HepG2 (cell line): ENCODE results near the gene SCAPER. TPM values are rescaled to one million over a fixed set of nuclear protein-coding genes. Genes with fewer than 3 reads are reported as not detected.

Experiments used
- ATAC-seq: fragments of 200-7000 bp; cut with Tn5 transposase; 3 replicates; pipeline ENCODE4 v1.9.1; 2020; ENCODE audit warnings: mild to moderate bottlenecking, moderate library complexity
- BruUV-seq: library from RNA; stranded (reverse); fragments of 400-500 nt; replicated peaks from 2 replicates; lab custom pipeline; 2021; lab: Mats Ljungman, UMichigan
- CTCF ChIA-PET: fragments of 300-600 bp; formaldehyde crosslinking; extraction: SDS; loops from one replicate; lab custom pipeline; 2021; ENCODE audit warnings: low total read pairs, inconsistent platforms, low intra/inter-chr PET ratio; lab: Yijun Ruan, JAX
- POLR2A ChIA-PET: fragments of 350-600 bp; sonication (Branson Sonifier 250); formaldehyde crosslinking; loops from one replicate; lab custom pipeline; 2020; ENCODE audit warnings: antibody characterized with exemption, inconsistent platforms; lab: Yijun Ruan, JAX
- DNase-seq: peaks from one replicate; pipeline ENCODE4 v3.0.0-alpha.2; 2015; ENCODE audit warnings: low spot score
- FAIRE-seq: peaks from 3 replicates; lab custom pipeline; 2011; peaks lifted over from hg19 to GRCh38; lab: Jason Lieb, UNC
- H2AFZ ChIP-seq: one replicate; pipeline ENCODE4 v1.6.1; 2011; ENCODE audit warnings: low read length, inconsistent platforms
- H3K27ac ChIP-seq: fragments of 300-600 bp; 3 replicates; pipeline ENCODE4 v1.8.0; 2011; ENCODE audit warnings: mixed run types, mild to moderate bottlenecking, mixed read lengths, low read length, inconsistent platforms; ENCODE audit not compliant: insufficient read depth; ENCODE audit errors: extremely low read length
- H3K27me3 ChIP-seq, 2 experiments: fragments of 200-600 bp in 1 of 2; 2 replicates in 1 of 2; 3 replicates in 1 of 2; pipeline versions ENCODE4 v1.6.0 to v1.8.0; 2011; ENCODE audit warnings: low read length in 2 of 2, mild to moderate bottlenecking in 2 of 2, moderate library complexity in 2 of 2, inconsistent platforms in 1 of 2; ENCODE audit not compliant: insufficient read depth in 2 of 2, control insufficient read depth in 1 of 2
- H3K36me3 ChIP-seq, 2 experiments: fragments of 200-600 bp in 1 of 2; replicated peaks in 1 of 2; 2 replicates in 1 of 2; 3 replicates in 1 of 2; pipeline versions ENCODE4 v1.5.1 to v1.8.0; 2011; ENCODE audit warnings: low read length in 2 of 2, inconsistent platforms in 1 of 2; ENCODE audit not compliant: insufficient read depth in 2 of 2, control insufficient read depth in 1 of 2
- H3K4me1 ChIP-seq: 2 replicates; pipeline ENCODE4 v1.5.1; 2012; ENCODE audit warnings: low read length, inconsistent platforms; ENCODE audit not compliant: insufficient read depth
- H3K4me2 ChIP-seq: 2 replicates; pipeline ENCODE4 v1.6.0; 2011; ENCODE audit warnings: low read depth, low read length, inconsistent platforms
- H3K4me3 ChIP-seq, 3 experiments: fragments of 200-600 bp in 1 of 3; sonication (generic), shearing (Covaris generic) in 1 of 3; replicated peaks in 1 of 3; 2 replicates each; pipeline ENCODE4 v1.5.1; 2011 to 2016; ENCODE audit warnings: low read length in 3 of 3, inconsistent platforms in 2 of 3, low read depth in 2 of 3, mild to moderate bottlenecking in 2 of 3, control low read depth in 1 of 3, mixed read lengths in 1 of 3; ENCODE audit not compliant: insufficient read depth in 1 of 3
- H3K79me2 ChIP-seq: one replicate; pipeline ENCODE4 v1.6.1; 2011; ENCODE audit warnings: low read length, inconsistent platforms; ENCODE audit not compliant: insufficient read depth
- H3K9ac ChIP-seq: 2 replicates; pipeline ENCODE4 v1.6.0; 2011; ENCODE audit warnings: mild to moderate bottlenecking, low read depth, low read length, inconsistent platforms; ENCODE audit not compliant: insufficient read depth
- H3K9me3 ChIP-seq: 2 replicates; pipeline ENCODE4 v1.5.1; 2012; ENCODE audit warnings: mild to moderate bottlenecking, low read length
- H4K20me1 ChIP-seq: 2 replicates; pipeline ENCODE4 v1.6.0; 2011; ENCODE audit warnings: inconsistent platforms, mild to moderate bottlenecking, low read length, moderate library complexity; ENCODE audit not compliant: insufficient read depth
- FOXM1 ChIP-seq: sonication (generic); formaldehyde crosslinking; IDR thresholded peaks from 2 replicates; pipeline ENCODE4 v1.5.0; 2020; ENCODE audit warnings: missing genetic modification reagents
- SIN3A ChIP-seq: IDR thresholded peaks from 2 replicates; pipeline ENCODE4 v1.6.1; 2011; ENCODE audit warnings: low read depth, mild to moderate bottlenecking, control low read depth, low read length, borderline replicate concordance
- SMARCC2 ChIP-seq: fragments of 450-650 bp; IDR thresholded peaks from 2 replicates; pipeline ENCODE4 v1.6.1; 2017; ENCODE audit warnings: antibody characterized with exemption, mild to moderate bottlenecking
- SMYD3 ChIP-seq: sonication (generic); formaldehyde crosslinking; IDR thresholded peaks from 2 replicates; pipeline ENCODE4 v1.8.1; 2023; ENCODE audit warnings: mild to moderate bottlenecking, missing genetic modification reagents
- ZNF337 ChIP-seq: sonication (generic); formaldehyde crosslinking; IDR thresholded peaks from 2 replicates; pipeline ENCODE4 v1.5.1; 2020; ENCODE audit warnings: missing genetic modification reagents, low read depth, mild to moderate bottlenecking, borderline replicate concordance
- ZNF547 ChIP-seq: sonication (generic); formaldehyde crosslinking; IDR thresholded peaks from 2 replicates; pipeline ENCODE4 v1.5.1; 2020; ENCODE audit warnings: mild to moderate bottlenecking, missing genetic modification reagents
- ZNF567 ChIP-seq: sonication (generic); formaldehyde crosslinking; IDR thresholded peaks from 2 replicates; pipeline ENCODE4 v1.8.1; 2023; ENCODE audit warnings: mild to moderate bottlenecking, missing genetic modification reagents, borderline replicate concordance
- ZNF749 ChIP-seq: sonication (generic); formaldehyde crosslinking; IDR thresholded peaks from 2 replicates; pipeline ENCODE4 v1.8.0; 2022; ENCODE audit warnings: mild to moderate bottlenecking, missing genetic modification reagents, moderate library complexity, borderline replicate concordance
- in situ Hi-C: cut with HindIII; loops from 2 replicates; pipeline ENCODE4 v1.10.0; 2017; ENCODE audit warnings: low pct_unique_long_range_greater_than_20kb; ENCODE audit not compliant: extremely low pct_ligation_motif_present
- intact Hi-C: fragments of 100-400 bp; cut with micrococcal nuclease; formaldehyde crosslinking; loops from one replicate; pipeline ENCODE4 v1.10.0; 2022; ENCODE audit not compliant: unreplicated experiment
- polyA plus RNA-seq, 8 experiments: library from polyadenylated mRNA; depleted of rRNA in 3 of 8; stranded (reverse) in 7 of 8; unstranded in 1 of 8; fragments of >200 nt; fragmentation: Illumina TruSeq in 4 of 8; extraction: Trizol in 4 of 8; gene quantifications; 2 replicates each; pipeline versions ENCODE4 v1.2.1 to v1.2.3, GENCODE V29; 2011 to 2016; ENCODE audit warnings: low read depth in 4 of 8, missing spikeins in 1 of 8, mixed read lengths in 1 of 8; ENCODE audit not compliant: insufficient read depth in 1 of 8
- total RNA-seq, 5 experiments: library from RNA; depleted of rRNA; stranded (reverse); fragments of >200 nt; fragmentation: Illumina TruSeq; extraction: Trizol; gene quantifications; 2 replicates each; pipeline ENCODE4 v1.2.3, GENCODE V29; 2016; ENCODE audit warnings: low read depth in 1 of 5
- TF ChIP-seq, protein P1 (sequence below): sonication (generic); formaldehyde crosslinking; conservative IDR thresholded peaks from 2 replicates; pipeline ENCODE4 v1.8.0; 2022; ENCODE audit warnings: low read depth, missing genetic modification reagents
- TF ChIP-seq, protein P2 (sequence below): sonication (generic); formaldehyde crosslinking; IDR thresholded peaks from 2 replicates; pipeline ENCODE4 v1.5.0; 2020; ENCODE audit warnings: missing genetic modification reagents
- TF ChIP-seq, protein P3 (sequence below): sonication (generic); formaldehyde crosslinking; IDR thresholded peaks from 2 replicates; pipeline ENCODE4 v1.5.0; 2020; ENCODE audit warnings: missing genetic modification reagents
- TF ChIP-seq, protein P4 (sequence below): sonication (generic); formaldehyde crosslinking; IDR thresholded peaks from 2 replicates; pipeline ENCODE4 v1.9.0; 2021; ENCODE audit warnings: missing genetic modification reagents, borderline replicate concordance
- TF ChIP-seq, protein P5 (sequence below): IDR thresholded peaks from 2 replicates; pipeline ENCODE4 v1.6.1; 2012; ENCODE audit warnings: low read depth, low read length, improper control_type of control experiment

Gene SCAPER
- total and polyA plus RNA-seq, 2 of the 13 experiments (the other 11 are each of a cell fraction or from before 2014, with no cell fraction given): 4.3 to 10.5 TPM

DNA sequence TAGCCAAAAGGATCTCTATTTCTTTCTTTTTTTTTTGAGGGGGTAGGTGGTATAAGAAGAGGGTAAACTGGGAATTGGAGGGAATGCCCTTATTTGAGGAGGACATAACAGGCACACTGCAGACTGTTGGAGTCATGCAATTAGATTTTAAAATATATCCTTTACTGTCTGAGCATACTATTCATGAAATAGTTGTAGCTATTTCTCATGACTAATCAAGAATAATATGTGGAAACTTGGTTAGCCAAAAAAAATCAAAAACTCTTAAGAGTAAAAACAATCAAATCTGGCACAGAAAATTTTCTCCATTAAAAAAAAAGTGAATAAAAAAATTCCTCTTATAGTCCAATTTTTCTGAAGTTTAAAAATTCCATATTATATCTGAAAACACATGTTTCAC lies 174.9 kb downstream of the SCAPER start:
- ATAC-seq: no peak
- ChIA-PET POLR2A (no interaction called here), CTCF (no interaction called here)
- Histone ChIP-seq H3K4me3 (no peak overlapping the region), H3K9me3 (no peaks in the 10 kb centered on the region), H3K36me3 (no peaks in the 10 kb centered on the region; a peak in 1 of 5 replicates), H3K27ac (no peak overlapping the region), H3K4me2 (no peak overlapping the region), H3K4me1 (no peaks in the 10 kb centered on the region), H3K9ac (no peak overlapping the region), H2AFZ (no peak overlapping the region), H3K79me2 (no peaks in the 10 kb centered on the region), H3K27me3 (no peaks in the 10 kb centered on the region), H4K20me1 (no peaks in the 10 kb centered on the region)
- DNase-seq: no peak
- no TSS peak for BruUV-seq
- intact Hi-C loops (no loop called here), in situ Hi-C loops (no loop called here)
- FAIRE-seq: no peak
- TF ChIP-seq, protein P1, sequence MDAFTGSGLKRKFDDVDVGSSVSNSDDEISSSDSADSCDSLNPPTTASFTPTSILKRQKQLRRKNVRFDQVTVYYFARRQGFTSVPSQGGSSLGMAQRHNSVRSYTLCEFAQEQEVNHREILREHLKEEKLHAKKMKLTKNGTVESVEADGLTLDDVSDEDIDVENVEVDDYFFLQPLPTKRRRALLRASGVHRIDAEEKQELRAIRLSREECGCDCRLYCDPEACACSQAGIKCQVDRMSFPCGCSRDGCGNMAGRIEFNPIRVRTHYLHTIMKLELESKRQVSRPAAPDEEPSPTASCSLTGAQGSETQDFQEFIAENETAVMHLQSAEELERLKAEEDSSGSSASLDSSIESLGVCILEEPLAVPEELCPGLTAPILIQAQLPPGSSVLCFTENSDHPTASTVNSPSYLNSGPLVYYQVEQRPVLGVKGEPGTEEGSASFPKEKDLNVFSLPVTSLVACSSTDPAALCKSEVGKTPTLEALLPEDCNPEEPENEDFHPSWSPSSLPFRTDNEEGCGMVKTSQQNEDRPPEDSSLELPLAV (CRISPR knock-in tag): no peak
- TF ChIP-seq SMARCC2: no peak
- TF ChIP-seq, protein P2, sequence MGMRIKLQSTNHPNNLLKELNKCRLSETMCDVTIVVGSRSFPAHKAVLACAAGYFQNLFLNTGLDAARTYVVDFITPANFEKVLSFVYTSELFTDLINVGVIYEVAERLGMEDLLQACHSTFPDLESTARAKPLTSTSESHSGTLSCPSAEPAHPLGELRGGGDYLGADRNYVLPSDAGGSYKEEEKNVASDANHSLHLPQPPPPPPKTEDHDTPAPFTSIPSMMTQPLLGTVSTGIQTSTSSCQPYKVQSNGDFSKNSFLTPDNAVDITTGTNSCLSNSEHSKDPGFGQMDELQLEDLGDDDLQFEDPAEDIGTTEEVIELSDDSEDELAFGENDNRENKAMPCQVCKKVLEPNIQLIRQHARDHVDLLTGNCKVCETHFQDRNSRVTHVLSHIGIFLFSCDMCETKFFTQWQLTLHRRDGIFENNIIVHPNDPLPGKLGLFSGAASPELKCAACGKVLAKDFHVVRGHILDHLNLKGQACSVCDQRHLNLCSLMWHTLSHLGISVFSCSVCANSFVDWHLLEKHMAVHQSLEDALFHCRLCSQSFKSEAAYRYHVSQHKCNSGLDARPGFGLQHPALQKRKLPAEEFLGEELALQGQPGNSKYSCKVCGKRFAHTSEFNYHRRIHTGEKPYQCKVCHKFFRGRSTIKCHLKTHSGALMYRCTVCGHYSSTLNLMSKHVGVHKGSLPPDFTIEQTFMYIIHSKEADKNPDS (CRISPR knock-in tag): no peak
- TF ChIP-seq ZNF547 (CRISPR knock-in tag): no peak
- TF ChIP-seq, protein P3, sequence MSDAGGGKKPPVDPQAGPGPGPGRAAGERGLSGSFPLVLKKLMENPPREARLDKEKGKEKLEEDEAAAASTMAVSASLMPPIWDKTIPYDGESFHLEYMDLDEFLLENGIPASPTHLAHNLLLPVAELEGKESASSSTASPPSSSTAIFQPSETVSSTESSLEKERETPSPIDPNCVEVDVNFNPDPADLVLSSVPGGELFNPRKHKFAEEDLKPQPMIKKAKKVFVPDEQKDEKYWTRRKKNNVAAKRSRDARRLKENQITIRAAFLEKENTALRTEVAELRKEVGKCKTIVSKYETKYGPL (CRISPR knock-in tag): no peak
- TF ChIP-seq, protein P4, sequence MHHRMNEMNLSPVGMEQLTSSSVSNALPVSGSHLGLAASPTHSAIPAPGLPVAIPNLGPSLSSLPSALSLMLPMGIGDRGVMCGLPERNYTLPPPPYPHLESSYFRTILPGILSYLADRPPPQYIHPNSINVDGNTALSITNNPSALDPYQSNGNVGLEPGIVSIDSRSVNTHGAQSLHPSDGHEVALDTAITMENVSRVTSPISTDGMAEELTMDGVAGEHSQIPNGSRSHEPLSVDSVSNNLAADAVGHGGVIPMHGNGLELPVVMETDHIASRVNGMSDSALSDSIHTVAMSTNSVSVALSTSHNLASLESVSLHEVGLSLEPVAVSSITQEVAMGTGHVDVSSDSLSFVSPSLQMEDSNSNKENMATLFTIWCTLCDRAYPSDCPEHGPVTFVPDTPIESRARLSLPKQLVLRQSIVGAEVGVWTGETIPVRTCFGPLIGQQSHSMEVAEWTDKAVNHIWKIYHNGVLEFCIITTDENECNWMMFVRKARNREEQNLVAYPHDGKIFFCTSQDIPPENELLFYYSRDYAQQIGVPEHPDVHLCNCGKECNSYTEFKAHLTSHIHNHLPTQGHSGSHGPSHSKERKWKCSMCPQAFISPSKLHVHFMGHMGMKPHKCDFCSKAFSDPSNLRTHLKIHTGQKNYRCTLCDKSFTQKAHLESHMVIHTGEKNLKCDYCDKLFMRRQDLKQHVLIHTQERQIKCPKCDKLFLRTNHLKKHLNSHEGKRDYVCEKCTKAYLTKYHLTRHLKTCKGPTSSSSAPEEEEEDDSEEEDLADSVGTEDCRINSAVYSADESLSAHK (CRISPR knock-in tag): no peak
- no peak for TF ChIP-seq ZNF749 (CRISPR knock-in tag)
- no peak for TF ChIP-seq FOXM1 (CRISPR knock-in tag)
- no peak for TF ChIP-seq SIN3A
- no peak for TF ChIP-seq SMYD3 (CRISPR knock-in tag)
- TF ChIP-seq ZNF337 (CRISPR knock-in tag): no peak
- TF ChIP-seq, protein P5, sequence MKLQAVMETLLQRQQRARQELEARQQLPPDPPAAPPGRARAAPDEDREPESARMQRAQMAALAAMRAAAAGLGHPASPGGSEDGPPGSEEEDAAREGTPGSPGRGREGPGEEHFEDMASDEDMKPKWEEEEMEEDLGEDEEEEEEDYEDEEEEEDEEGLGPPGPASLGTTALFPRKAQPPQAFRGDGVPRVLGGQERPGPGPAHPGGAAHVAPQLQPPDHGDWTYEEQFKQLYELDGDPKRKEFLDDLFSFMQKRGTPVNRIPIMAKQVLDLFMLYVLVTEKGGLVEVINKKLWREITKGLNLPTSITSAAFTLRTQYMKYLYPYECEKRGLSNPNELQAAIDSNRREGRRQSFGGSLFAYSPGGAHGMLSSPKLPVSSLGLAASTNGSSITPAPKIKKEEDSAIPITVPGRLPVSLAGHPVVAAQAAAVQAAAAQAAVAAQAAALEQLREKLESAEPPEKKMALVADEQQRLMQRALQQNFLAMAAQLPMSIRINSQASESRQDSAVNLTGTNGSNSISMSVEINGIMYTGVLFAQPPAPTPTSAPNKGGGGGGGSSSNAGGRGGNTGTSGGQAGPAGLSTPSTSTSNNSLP: no peak
- TF ChIP-seq ZNF567 (CRISPR knock-in tag): no peak
